HL-60 (cell line): ENCODE measurements around the gene KLHL11.

Experiments used
- DNase-seq, 2 experiments: peaks; one replicate each; pipeline ENCODE4 v3.0.0-alpha.2; 2010 to 2020; ENCODE audit warnings: low read depth in 1 of 2, low spot score in 1 of 2
- H3K27ac ChIP-seq: fragments of 250-450 bp; sonication (Bioruptor Pico); replicated peaks from 2 replicates; pipeline ENCODE4 v1.5.1; 2020; ENCODE audit warnings: mild to moderate bottlenecking, moderate library complexity
- H3K27me3 ChIP-seq: fragments of 250-450 bp; sonication (Bioruptor Pico); 2 replicates; pipeline ENCODE4 v1.5.1; 2021; ENCODE audit warnings: mild to moderate bottlenecking, moderate library complexity; ENCODE audit not compliant: insufficient read depth, poor library complexity, severe bottlenecking
- H3K4me3 ChIP-seq: replicated peaks from 2 replicates; pipeline ENCODE4 v1.5.1; 2011; ENCODE audit warnings: mild to moderate bottlenecking, control low read depth, low read length; ENCODE audit not compliant: insufficient read depth
- GABPA ChIP-seq: IDR thresholded peaks from 2 replicates; pipeline ENCODE4 v1.6.1; 2012; ENCODE audit warnings: low read depth
- POLR2AphosphoS5 ChIP-seq: IDR thresholded peaks from 2 replicates; pipeline ENCODE4 v1.6.1; 2012; ENCODE audit warnings: low read depth
- SPI1 ChIP-seq: IDR thresholded peaks from 2 replicates; pipeline ENCODE4 v1.6.1; 2012; ENCODE audit warnings: low read depth, mild to moderate bottlenecking, borderline replicate concordance
- TF ChIP-seq, protein P1 (sequence below): IDR thresholded peaks from one replicate; pipeline ENCODE4 v1.5.1; 2011; ENCODE audit warnings: low read length, control low read depth, inconsistent platforms; ENCODE audit not compliant: insufficient read depth
- TF ChIP-seq, protein P2 (sequence below): IDR thresholded peaks from 2 replicates; pipeline ENCODE4 v1.6.1; 2012; ENCODE audit warnings: low read depth; ENCODE audit not compliant: insufficient replicate concordance

KLHL11 gene

DNA sequence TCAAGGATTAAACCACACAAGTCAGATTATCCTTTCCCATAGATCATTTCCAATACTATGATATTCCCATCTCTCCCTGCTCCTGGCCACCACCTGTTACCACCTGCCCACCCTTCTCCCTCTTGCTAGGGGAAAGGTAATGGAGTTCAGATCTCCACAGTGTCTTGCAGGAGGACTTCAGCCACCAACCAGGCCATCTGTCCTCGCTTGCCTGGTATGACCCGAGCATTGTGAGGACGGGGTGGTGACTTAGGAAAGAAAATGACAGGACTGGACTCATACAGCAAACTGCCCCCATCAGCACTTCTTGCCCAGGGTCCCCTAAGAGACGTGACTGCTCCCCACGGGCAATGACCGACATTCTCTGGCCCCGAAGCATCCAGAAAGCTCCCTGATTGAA, 41.6 kb downstream of the KLHL11 start:
- Histone ChIP-seq H3K4me3 (no peak overlapping the region), H3K27me3 (no peaks in the 10 kb centered on the region), H3K27ac (no peak overlapping the region)
- TF ChIP-seq, protein P1, sequence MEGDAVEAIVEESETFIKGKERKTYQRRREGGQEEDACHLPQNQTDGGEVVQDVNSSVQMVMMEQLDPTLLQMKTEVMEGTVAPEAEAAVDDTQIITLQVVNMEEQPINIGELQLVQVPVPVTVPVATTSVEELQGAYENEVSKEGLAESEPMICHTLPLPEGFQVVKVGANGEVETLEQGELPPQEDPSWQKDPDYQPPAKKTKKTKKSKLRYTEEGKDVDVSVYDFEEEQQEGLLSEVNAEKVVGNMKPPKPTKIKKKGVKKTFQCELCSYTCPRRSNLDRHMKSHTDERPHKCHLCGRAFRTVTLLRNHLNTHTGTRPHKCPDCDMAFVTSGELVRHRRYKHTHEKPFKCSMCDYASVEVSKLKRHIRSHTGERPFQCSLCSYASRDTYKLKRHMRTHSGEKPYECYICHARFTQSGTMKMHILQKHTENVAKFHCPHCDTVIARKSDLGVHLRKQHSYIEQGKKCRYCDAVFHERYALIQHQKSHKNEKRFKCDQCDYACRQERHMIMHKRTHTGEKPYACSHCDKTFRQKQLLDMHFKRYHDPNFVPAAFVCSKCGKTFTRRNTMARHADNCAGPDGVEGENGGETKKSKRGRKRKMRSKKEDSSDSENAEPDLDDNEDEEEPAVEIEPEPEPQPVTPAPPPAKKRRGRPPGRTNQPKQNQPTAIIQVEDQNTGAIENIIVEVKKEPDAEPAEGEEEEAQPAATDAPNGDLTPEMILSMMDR, result no peak
- TF ChIP-seq GABPA, result no peak
- TF ChIP-seq, protein P2, sequence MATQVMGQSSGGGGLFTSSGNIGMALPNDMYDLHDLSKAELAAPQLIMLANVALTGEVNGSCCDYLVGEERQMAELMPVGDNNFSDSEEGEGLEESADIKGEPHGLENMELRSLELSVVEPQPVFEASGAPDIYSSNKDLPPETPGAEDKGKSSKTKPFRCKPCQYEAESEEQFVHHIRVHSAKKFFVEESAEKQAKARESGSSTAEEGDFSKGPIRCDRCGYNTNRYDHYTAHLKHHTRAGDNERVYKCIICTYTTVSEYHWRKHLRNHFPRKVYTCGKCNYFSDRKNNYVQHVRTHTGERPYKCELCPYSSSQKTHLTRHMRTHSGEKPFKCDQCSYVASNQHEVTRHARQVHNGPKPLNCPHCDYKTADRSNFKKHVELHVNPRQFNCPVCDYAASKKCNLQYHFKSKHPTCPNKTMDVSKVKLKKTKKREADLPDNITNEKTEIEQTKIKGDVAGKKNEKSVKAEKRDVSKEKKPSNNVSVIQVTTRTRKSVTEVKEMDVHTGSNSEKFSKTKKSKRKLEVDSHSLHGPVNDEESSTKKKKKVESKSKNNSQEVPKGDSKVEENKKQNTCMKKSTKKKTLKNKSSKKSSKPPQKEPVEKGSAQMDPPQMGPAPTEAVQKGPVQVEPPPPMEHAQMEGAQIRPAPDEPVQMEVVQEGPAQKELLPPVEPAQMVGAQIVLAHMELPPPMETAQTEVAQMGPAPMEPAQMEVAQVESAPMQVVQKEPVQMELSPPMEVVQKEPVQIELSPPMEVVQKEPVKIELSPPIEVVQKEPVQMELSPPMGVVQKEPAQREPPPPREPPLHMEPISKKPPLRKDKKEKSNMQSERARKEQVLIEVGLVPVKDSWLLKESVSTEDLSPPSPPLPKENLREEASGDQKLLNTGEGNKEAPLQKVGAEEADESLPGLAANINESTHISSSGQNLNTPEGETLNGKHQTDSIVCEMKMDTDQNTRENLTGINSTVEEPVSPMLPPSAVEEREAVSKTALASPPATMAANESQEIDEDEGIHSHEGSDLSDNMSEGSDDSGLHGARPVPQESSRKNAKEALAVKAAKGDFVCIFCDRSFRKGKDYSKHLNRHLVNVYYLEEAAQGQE, result no peak
- no peak for TF ChIP-seq POLR2AphosphoS5
- TF ChIP-seq SPI1, result no peak
- DNase-seq, result no peak

DNA sequence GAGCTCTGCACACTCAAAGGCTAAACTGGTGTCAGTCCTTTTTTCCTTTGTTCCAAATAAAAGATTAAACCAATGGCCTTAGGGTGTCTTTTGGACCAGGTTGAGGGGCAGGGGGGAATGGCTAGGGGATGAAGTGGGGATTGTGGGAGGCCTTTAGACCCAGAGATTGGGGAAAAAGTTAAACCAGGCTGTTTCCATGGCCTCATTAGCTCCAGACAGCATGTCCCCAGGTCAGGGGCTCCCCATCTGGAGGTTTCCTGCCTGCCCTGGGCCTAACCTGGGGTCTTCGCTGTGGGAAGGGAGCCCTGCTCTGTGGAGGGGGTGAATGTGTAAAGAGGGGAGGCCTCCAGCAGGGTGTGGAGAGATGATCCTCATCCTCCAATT, 42.1 kb downstream of the KLHL11 start:
- Histone ChIP-seq H3K27me3 (no peaks in the 10 kb centered on the region), H3K4me3 (no peak overlapping the region), H3K27ac (no peak overlapping the region)
- TF ChIP-seq, protein P1, result no peak
- TF ChIP-seq, protein P2, result no peak
- TF ChIP-seq POLR2AphosphoS5, result no peak
- no peak for TF ChIP-seq GABPA
- no peak for TF ChIP-seq SPI1
- DNase-seq, result no peak

DNA sequence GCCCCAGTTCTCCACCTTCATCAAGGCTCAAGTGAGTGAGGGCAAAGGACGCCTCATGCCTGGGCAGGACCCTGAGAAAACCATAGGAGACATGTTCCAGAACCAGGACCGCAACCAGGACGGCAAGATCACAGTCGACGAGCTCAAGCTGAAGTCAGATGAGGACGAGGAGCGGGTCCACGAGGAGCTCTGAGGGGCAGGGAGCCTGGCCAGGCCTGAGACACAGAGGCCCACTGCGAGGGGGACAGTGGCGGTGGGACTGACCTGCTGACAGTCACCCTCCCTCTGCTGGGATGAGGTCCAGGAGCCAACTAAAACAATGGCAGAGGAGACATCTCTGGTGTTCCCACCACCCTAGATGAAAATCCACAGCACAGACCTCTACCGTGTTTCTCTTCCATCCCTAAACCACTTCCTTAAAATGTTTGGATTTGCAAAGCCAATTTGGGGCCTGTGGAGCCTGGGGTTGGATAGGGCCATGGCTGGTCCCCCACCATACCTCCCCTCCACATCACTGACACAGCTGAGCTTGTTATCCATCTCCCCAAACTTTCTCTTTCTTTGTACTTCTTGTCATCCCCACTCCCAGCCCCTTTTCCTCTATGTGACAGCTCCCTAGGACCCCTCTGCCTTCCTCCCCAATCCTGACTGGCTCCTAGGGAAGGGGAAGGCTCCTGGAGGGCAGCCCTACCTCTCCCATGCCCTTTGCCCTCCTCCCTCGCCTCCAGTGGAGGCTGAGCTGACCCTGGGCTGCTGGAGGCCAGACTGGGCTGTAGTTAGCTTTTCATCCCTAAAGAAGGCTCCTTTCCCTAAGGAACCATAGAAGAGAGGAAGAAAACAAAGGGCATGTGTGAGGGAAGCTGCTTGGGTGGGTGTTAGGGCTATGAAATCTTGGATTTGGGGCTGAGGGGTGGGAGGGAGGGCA, 42.7 kb downstream of the KLHL11 start:
- TF ChIP-seq POLR2AphosphoS5 (no peak), GABPA (no peak), SPI1 (no peak)
- TF ChIP-seq, protein P2, result no peak
- TF ChIP-seq, protein P1, result no peak
- no peak overlapping the region for H3K4me3 ChIP-seq
- H3K27me3 ChIP-seq, result no peaks in the 10 kb centered on the region
- no peak for DNase-seq
- no peak overlapping the region for H3K27ac ChIP-seq
